Activated naive CD8-positive, alpha-beta T cell treated with anti-CD3 and anti-CD28 coated beads, Interleukin-2, amount 50 U/mL, for 24 hours (primary cell): ENCODE data around the gene MED15.

Source experiments
- ATAC-seq: fragments of 150-1000 bp; cut with Tn5 transposase; one replicate; pipeline ENCODE4 v1.10.0; 2021
- DNase-seq: peaks from one replicate; pipeline ENCODE4 v3.0.0; 2021
- H3K27ac Mint-ChIP-seq: one replicate; pipeline ENCODE4 v1.8.0; 2021; ENCODE audit warnings: mild to moderate bottlenecking, mixed read lengths
- H3K27me3 Mint-ChIP-seq: one replicate; pipeline ENCODE4 v1.8.0; 2021; ENCODE audit warnings: mixed read lengths
- H3K36me3 Mint-ChIP-seq: one replicate; pipeline ENCODE4 v1.8.0; 2021; ENCODE audit warnings: low read depth, mixed read lengths
- H3K4me1 Mint-ChIP-seq: one replicate; pipeline ENCODE4 v1.8.0; 2021; ENCODE audit warnings: mixed read lengths
- H3K4me3 Mint-ChIP-seq: one replicate; pipeline ENCODE4 v1.8.0; 2021; ENCODE audit warnings: mild to moderate bottlenecking, moderate library complexity, mixed read lengths
- H3K9me3 Mint-ChIP-seq: one replicate; pipeline ENCODE4 v1.8.0; 2021; ENCODE audit warnings: mixed read lengths

Gene MED15

DNA sequence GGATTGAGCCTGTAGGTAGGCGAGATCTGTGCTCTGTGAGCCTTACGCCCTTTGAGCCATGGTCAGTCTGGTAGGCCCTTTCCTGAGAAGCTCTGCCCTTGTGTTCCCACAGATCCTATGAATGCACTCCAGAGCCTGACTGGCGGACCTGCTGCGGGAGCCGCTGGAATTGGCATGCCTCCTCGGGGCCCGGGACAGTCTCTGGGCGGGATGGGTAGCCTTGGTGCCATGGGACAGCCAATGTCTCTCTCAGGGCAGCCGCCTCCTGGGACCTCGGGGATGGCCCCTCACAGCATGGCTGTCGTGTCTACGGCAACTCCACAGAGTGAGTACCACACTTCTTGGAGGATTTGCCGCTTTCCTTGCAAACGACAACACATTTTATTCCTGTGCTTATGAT lies 47.4 kb downstream of the MED15 start:
- Mint-ChIP-seq H3K27me3 (no peaks in the 10 kb centered on the region), H3K36me3 (peaks cover 79% of the 10 kb centered on the region), H3K4me1 (peaks cover 95% of the 10 kb centered on the region), H3K27ac (no peak overlapping the region), H3K9me3 (peaks cover 8% of the 10 kb centered on the region), H3K4me3 (no peak overlapping the region)
- DNase-seq (no peak), ATAC-seq (no peak)

DNA sequence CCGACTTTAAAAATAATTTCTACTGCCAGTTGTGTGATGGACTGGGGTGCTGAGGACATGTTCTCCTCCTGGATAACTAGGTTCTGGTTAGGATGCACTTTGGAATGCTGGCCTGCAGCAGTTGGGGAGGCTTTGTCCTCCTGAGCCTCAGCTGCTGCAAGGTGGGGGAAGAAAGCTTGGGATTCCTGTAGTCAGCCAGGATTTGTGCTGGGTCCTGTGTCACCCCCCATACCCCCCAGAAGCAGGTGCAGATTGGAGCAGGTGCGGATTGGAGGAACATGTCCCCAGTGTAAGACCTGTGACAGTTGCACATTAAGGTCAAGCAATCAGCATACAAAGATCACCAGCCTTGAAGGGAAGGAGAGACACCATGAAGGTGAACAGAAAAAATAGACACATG lies 51.1 kb downstream of the MED15 start:
- DNase-seq (no peak), ATAC-seq (no peak)
- Mint-ChIP-seq H3K27me3 (no peaks in the 10 kb centered on the region), H3K27ac (peak overlapping the region; percentile 88), H3K4me3 (no peak overlapping the region), H3K36me3 (peaks cover 72% of the 10 kb centered on the region), H3K9me3 (peaks cover 8% of the 10 kb centered on the region), H3K4me1 (peaks cover 79% of the 10 kb centered on the region)

DNA sequence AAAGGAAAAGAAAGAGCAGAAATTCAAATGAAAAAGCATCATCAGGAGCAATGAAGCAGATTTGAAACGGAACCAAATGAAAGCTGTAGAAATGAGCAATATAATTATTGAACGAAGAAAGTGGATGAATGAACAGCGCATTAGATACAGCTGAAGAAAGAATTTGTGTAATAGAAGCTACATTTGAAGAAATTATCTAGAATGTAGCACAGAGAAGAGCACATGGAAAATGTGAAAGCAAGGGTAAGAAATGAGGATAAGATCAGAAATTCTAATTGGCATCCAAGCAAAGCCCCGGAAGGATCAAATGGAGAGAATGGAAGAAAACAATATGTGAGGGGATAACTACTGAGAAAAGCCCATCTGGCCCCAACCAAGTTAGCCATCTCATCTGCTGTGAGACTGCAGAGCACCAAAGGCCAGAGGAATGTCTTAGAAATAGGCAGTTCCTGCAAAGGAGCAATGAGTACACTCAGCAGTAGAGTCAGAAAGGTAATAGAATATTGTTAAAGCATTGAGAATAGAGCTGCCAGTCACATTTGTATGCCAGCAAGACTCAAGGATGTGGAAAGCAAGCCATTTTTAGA lies 51.9 kb downstream of the MED15 start:
- DNase-seq, result no peak
- no peak for ATAC-seq
- Mint-ChIP-seq H3K27ac (peak overlapping the region; percentile 20), H3K27me3 (no peaks in the 10 kb centered on the region), H3K9me3 (peaks cover 8% of the 10 kb centered on the region), H3K36me3 (peaks cover 71% of the 10 kb centered on the region), H3K4me1 (peaks cover 79% of the 10 kb centered on the region), H3K4me3 (no peak overlapping the region)

DNA sequence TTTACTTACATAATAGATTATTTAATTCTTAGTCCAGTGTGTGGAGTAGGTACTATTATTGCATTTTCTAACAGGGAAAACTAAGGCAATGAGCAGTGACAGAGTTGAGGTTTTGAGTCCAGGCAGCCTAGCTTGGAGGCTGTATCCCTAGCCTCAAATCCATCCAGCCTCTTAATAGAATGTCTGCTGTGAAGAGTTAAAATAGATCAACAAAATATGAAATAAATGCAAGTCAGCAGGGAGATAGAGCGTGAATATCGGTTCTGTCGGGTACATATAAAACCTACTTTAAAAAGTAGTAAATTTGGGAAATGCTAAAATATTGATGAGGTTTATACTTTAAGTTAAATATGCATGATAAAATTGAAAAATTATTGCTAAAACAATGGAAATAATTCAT lies 53.3 kb downstream of the MED15 start:
- no peak overlapping the region for H3K27ac Mint-ChIP-seq
- ATAC-seq, result no peak

DNA sequence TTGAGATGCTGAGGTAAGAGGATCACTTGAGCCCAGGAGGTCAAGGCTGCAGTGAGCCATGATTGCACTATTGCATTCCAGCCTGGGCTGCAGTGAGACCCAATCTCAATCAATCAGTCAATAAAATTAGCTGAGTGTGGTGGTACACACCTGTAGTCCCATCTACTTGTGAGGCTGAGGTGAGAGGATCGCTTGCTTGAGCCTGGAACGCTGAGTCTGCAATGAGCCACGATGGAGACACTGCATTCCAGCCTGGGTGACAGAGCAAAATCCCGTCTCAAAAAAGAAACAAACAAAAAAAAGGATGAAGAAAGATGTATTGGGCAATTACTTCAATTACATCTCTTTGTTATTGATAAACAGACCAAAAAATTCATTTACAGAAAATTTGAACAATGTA lies 54.5 kb downstream of the MED15 start:
- Mint-ChIP-seq H3K36me3 (peaks cover 63% of the 10 kb centered on the region), H3K4me3 (no peak overlapping the region), H3K27ac (no peak overlapping the region)

More for the DNA sequence above, 53.3 kb downstream of the MED15 start:
- Mint-ChIP-seq H3K27me3 (no peaks in the 10 kb centered on the region), H3K4me1 (peaks cover 77% of the 10 kb centered on the region), H3K36me3 (peaks cover 69% of the 10 kb centered on the region), H3K4me3 (no peak overlapping the region), H3K9me3 (peaks cover 8% of the 10 kb centered on the region)
- DNase-seq, result no peak

DNA sequence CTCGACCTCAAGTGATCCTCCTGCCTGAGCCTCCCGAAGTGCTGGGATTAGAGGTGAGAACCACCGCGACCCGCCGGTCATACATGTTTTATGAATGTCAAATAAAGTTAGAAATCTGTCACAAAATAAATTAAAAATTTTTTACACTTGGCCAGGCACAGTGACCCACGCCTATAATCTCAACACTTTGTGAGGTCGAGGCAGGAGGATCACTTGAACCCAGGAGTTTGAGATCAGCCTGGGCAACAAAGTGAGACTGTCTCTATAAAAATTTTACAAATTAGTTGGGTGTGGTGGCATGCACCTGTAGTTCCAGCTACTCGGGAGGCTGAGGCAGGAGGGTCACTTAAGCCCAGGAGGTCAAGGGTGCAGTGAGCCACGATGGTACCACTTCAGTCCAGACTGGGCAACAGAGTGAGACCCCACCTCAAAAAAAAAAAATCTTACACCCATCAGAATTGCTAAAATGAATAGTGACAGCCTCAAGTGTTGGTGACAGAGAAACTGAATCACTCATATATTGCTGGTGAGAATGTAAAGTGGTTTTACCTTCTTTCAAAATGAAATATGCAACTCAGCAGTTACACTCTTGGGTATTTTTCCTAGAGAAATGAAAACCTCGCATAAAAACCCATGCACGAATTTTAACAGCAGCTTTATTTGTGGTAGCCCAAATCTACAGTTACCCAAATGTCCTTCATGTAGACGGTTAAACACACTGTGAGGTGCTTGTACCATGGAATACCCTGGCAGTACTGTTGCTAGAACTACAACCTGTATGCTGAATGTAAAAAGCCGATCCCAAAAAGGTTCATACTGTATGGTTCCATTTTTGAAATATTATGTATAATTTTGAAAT lies 55.4 kb downstream of the MED15 start:
- H3K4me3 Mint-ChIP-seq, result no peak overlapping the region
- DNase-seq (no peak), ATAC-seq (peak; percentile 13)
- peak overlapping the region; percentile 45 for H3K27ac Mint-ChIP-seq
- H3K27me3 Mint-ChIP-seq, result no peaks in the 10 kb centered on the region
- peaks cover 76% of the 10 kb centered on the region for H3K4me1 Mint-ChIP-seq
- H3K36me3 Mint-ChIP-seq, result peaks cover 63% of the 10 kb centered on the region
- H3K9me3 Mint-ChIP-seq, result peaks cover 8% of the 10 kb centered on the region

More for the DNA sequence above, 54.5 kb downstream of the MED15 start:
- ATAC-seq (no peak), DNase-seq (no peak)
- peaks cover 76% of the 10 kb centered on the region for H3K4me1 Mint-ChIP-seq
- peaks cover 8% of the 10 kb centered on the region for H3K9me3 Mint-ChIP-seq
- no peaks in the 10 kb centered on the region for H3K27me3 Mint-ChIP-seq

DNA sequence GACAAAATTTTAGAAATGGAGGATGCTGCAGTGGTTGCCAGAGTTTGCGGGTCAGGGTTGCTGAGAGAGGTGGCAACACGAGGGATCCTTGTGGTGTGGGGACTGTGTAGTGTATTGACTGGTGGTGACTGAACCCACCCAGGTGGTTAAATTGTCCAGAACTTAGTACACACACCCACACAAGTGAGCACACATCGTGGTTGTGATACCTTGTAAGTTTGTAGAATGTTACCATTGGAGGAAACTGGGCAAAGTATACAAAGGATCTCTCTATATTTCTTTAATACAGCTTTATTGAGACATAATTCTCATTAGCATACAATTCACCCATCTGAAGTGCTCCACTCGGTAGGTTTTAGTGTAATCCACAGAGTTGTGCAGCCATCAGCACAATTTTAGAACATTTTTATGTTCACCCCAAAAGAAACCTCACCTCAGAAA lies 56.1 kb downstream of the MED15 start:
- no peak overlapping the region for H3K4me3 Mint-ChIP-seq
- peaks cover 76% of the 10 kb centered on the region for H3K4me1 Mint-ChIP-seq
- H3K9me3 Mint-ChIP-seq, result peaks cover 8% of the 10 kb centered on the region
- H3K27ac Mint-ChIP-seq, result peak overlapping the region; percentile 45
- peaks cover 63% of the 10 kb centered on the region for H3K36me3 Mint-ChIP-seq
- DNase-seq (no peak), ATAC-seq (peak; percentile 53)
- no peaks in the 10 kb centered on the region for H3K27me3 Mint-ChIP-seq

DNA sequence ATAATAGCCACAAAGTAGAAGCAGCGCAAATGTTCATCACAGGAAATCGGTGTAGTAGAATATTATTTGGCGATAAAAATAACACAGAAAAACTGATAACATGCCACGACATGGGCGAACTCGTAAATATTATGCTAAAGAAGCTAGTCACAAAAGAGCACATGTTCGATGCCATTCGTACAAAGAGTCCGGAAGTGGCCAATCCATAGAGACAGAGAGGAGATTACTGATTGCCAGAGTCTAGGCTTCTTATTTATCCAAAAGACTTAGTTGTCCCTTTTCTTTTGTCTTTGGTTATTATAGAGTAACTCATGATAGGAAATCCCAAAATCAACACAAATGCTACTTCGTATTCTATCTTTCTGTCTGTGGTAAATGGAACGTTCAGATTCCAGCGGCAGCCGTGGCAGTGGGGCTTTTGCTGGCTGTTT lies 56.5 kb downstream of the MED15 start:
- Mint-ChIP-seq H3K27me3 (no peaks in the 10 kb centered on the region), H3K27ac (peak overlapping the region; percentile 24), H3K4me1 (peaks cover 77% of the 10 kb centered on the region), H3K4me3 (no peak overlapping the region), H3K9me3 (peaks cover 5% of the 10 kb centered on the region), H3K36me3 (peaks cover 63% of the 10 kb centered on the region)
- ATAC-seq, result no peak
- DNase-seq, result no peak

DNA sequence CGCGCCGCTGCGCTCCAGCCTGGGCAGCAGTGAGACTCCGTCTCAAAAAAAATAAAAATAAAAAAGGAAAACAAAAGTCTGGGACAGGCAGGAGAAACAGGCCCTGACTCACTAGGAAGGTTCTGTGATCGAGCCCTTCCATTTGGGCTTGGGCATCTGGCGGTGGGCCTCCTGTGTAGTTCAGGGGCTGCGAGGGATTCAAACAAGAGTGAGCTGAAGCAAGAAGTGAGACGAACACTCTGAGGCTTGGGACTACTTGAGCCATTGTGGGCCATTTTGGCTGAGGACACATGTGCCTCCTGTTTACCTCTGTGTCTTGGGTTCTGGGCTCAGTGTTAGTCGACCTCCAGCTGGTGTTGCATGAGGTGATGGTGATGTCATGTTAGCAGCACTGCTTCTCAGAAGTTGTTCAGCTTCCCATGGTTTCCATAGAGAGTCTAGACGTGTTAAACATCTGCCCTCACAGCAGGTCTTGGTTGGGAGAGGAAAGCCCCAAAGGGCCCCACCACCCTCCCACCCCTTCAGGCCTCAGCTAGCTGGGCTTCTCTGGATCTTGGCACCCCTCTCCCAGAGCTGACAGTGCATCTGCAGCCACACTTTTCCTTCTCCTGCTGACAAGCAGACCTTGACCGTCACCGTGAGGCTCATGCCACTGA lies 57.8 kb downstream of the MED15 start:
- Mint-ChIP-seq H3K27ac (peak overlapping the region; percentile 39), H3K4me1 (peaks cover 85% of the 10 kb centered on the region), H3K9me3 (no peaks in the 10 kb centered on the region), H3K36me3 (peaks cover 61% of the 10 kb centered on the region), H3K27me3 (no peaks in the 10 kb centered on the region), H3K4me3 (no peak overlapping the region)
- no peak for ATAC-seq
- no peak for DNase-seq

DNA sequence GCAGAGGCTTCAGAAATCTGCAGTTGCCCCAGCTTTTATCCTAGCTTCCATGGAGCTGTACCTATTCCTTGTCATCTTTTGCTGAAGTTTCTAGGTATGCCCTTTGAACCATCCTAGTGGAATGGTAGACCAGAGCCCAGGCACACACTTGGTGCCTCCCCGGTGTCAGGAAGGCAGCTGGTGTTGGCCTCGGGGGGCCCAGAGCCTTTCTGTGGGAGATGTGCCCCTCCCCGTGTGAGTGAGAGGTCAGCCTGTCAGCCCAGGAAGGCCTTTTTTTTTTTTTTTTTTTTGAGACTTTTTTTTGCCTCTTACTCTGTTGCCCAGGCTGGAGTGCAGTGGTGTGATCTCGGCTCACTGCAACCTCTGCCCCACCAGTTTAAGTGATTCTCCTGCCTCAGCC lies 58.4 kb downstream of the MED15 start:
- ATAC-seq (no peak), DNase-seq (no peak)
- Mint-ChIP-seq H3K4me1 (peaks cover 88% of the 10 kb centered on the region), H3K27me3 (no peaks in the 10 kb centered on the region), H3K9me3 (no peaks in the 10 kb centered on the region), H3K4me3 (no peak overlapping the region), H3K27ac (no peak overlapping the region), H3K36me3 (peaks cover 60% of the 10 kb centered on the region)

DNA sequence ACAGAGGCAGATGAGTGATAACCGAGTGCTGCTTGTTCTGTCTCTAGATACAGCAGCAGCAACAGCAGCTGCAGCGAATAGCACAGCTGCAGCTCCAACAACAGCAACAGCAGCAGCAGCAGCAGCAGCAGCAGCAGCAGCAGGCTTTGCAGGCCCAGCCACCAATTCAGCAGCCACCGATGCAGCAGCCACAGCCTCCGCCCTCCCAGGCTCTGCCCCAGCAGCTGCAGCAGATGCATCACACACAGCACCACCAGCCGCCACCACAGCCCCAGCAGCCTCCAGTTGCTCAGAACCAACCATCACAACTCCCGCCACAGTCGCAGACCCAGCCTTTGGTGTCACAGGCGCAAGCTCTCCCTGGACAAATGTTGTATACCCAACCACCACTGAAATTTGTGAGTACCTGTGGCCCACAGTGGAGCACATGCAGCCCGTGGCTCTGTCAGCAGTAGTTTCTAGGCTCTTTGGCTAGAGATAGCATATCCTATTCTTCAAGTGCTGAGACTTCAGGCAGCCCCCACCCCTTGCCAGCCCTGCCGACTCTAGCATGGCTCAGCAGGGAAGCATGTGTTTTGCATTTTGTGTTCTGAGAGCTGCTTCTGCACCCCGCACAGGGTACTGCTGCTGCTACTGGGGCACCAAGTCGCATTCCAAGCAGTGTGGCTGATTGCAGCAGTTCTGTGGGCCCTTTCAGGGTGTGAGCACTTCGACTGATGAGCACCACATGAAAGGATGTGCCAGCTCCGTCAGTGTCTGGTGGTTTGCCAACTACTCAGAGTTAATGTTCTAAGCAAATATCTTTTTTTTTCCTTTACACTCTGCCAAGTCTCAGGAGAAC lies 59.2 kb downstream of the MED15 start:
- DNase-seq, result no peak
- Mint-ChIP-seq H3K4me1 (peaks cover 94% of the 10 kb centered on the region), H3K4me3 (peak overlapping the region; percentile 8), H3K27ac (peak overlapping the region; percentile 52), H3K36me3 (peaks cover 65% of the 10 kb centered on the region), H3K27me3 (no peaks in the 10 kb centered on the region), H3K9me3 (no peaks in the 10 kb centered on the region)
- ATAC-seq, result peak; percentile 23

DNA sequence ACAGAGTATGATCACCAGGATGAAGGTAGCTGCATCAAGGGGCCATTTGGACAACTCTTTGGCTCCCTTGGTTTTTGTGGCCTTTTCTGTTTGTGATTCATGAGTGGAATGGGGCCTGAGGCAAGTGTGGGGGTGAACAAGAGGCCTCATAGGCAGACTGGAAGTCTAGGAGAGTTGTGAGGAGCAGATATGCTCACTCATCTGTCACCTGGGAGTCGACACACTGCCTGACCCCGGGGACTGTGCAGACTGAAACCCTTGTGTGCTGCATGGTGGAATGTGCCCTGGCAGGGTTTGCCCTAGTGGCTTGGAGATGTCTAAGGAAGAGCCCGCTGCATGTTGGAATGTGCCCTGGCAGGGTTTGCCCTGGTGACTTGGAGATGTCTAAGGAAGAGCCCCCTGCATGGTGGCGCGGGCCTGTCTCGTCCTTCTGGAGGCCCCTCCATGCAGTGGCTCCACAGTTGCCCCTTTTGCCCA lies 60.0 kb downstream of the MED15 start:
- H3K4me1 Mint-ChIP-seq, result peaks cover 92% of the 10 kb centered on the region
- H3K27me3 Mint-ChIP-seq, result no peaks in the 10 kb centered on the region
- peak overlapping the region; percentile 52 for H3K27ac Mint-ChIP-seq
- H3K9me3 Mint-ChIP-seq, result no peaks in the 10 kb centered on the region
- DNase-seq (no peak), ATAC-seq (peak; percentile 3)
- no peak overlapping the region for H3K4me3 Mint-ChIP-seq
- H3K36me3 Mint-ChIP-seq, result peaks cover 71% of the 10 kb centered on the region

DNA sequence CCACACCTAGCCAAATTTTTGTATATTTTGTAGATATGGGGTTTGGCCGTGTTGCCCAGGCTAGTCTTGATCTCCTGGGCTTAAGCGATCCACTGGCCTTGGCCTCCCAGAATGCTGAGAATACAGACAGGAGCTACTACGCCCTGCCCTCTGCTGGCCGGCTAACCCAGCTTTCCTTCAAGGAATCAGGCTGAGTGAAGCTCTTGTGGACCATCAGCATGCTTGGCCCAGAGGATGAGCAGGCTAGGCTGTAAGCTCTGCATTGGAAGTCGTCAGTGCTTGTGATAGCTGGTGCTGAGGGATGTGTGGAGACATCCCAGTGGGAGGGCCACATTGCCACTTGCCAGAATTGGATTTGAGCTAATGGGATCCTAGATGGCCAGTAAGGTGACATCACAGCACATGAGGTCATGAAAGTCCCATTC lies 60.6 kb downstream of the MED15 start:
- Mint-ChIP-seq H3K9me3 (no peaks in the 10 kb centered on the region), H3K4me1 (peaks cover 86% of the 10 kb centered on the region), H3K27ac (no peak overlapping the region), H3K36me3 (peaks cover 71% of the 10 kb centered on the region), H3K4me3 (no peak overlapping the region), H3K27me3 (no peaks in the 10 kb centered on the region)
- DNase-seq (no peak), ATAC-seq (no peak)

DNA sequence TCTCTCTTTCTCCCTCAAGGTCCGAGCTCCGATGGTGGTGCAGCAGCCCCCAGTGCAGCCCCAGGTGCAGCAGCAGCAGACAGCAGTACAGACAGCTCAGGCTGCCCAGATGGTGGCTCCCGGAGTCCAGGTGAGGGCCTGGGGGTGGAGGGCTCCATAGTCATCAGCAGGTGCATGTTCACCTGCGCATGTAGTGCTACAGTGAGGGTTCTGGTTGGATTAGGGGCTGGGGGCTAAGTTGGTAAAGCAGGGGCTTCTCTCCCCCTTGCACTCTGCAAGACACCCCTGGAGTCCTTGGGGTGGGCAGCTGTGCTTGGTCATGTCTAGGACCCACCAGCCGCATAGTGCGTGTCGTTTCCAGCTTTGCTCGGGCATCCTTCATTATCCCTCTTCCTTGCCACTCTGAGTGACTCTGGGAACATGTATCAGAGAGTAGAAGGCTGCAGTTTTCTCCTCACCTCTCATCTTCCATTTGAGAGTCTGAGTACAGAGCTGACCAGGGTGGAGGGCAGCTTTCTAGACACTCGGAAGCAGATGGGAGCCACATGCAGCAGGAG lies 61.2 kb downstream of the MED15 start:
- Mint-ChIP-seq H3K27ac (peak overlapping the region; percentile 66), H3K9me3 (no peaks in the 10 kb centered on the region), H3K4me1 (peaks cover 80% of the 10 kb centered on the region), H3K27me3 (no peaks in the 10 kb centered on the region), H3K4me3 (no peak overlapping the region), H3K36me3 (peaks cover 77% of the 10 kb centered on the region)
- DNase-seq (no peak), ATAC-seq (no peak)
